Measurements from ENCODE around the gene ROCK2.
"Not testable (repeated sequence)": the region's sequence is repeated elsewhere in the genome, so short reads cannot be mapped to it uniquely, and the experiment has no call there.

The ROCK2 gene

GRCh38 chr2:11235583-11235982 lies 108.9 kb downstream of the ROCK2 start:
- no peak for DNase-seq (ENCODE audit: low spot score)

GRCh38 chr2:11234309-11234708 lies 110.1 kb downstream of the ROCK2 start:
- no peak for DNase-seq (ENCODE audit: low spot score)

GRCh38 chr2:11231193-11231592 lies 113.2 kb downstream of the ROCK2 start:
- not testable (repeated sequence) for DNase-seq (ENCODE audit: low spot score)

- no peak for DNase-seq (ENCODE audit: low spot score)
Measured at GRCh38 chr2:11228692-11229091, 115.7 kb downstream of the ROCK2 start.

GRCh38 chr2:11227595-11227994 lies 116.8 kb downstream of the ROCK2 start:
- DNase-seq (ENCODE audit: low spot score): no peak

- DNase-seq (ENCODE audit: low spot score): no peak
Measured at GRCh38 chr2:11224887-11225286, 119.5 kb downstream of the ROCK2 start.

GRCh38 chr2:11222845-11223244 lies 121.6 kb downstream of the ROCK2 start:
- DNase-seq (ENCODE audit: low spot score): no peak

- no peak for DNase-seq (ENCODE audit: low spot score)
Measured at GRCh38 chr2:11220445-11220844, 124.0 kb downstream of the ROCK2 start.

GRCh38 chr2:11215407-11215806 lies 129.0 kb downstream of the ROCK2 start:
- no peak for DNase-seq (ENCODE audit: low spot score)

GRCh38 chr2:11214770-11215169 lies 129.7 kb downstream of the ROCK2 start:
- DNase-seq (ENCODE audit: low spot score): no peak

GRCh38 chr2:11213975-11214374 lies 130.5 kb downstream of the ROCK2 start:
- no peak for DNase-seq (ENCODE audit: low spot score)

GRCh38 chr2:11213090-11213638 lies 131.3 kb downstream of the ROCK2 start:
- DNase-seq (ENCODE audit: low spot score): no peak

GRCh38 chr2:11212645-11213044 lies 131.8 kb downstream of the ROCK2 start:
- DNase-seq (ENCODE audit: low spot score): no peak

GRCh38 chr2:11208083-11208482 lies 136.4 kb downstream of the ROCK2 start:
- DNase-seq (ENCODE audit: low spot score): no peak

GRCh38 chr2:11203480-11203879 lies 141.0 kb downstream of the ROCK2 start:
- DNase-seq (ENCODE audit: low spot score): peak; percentile 2

- DNase-seq (ENCODE audit: low spot score): no peak
Measured at GRCh38 chr2:11201969-11202368, 142.5 kb downstream of the ROCK2 start.

- DNase-seq (ENCODE audit: low spot score): no peak
Measured at GRCh38 chr2:11200651-11201050, 143.8 kb downstream of the ROCK2 start.

- no peak for DNase-seq (ENCODE audit: low spot score)
Measured at GRCh38 chr2:11196246-11196645, 148.2 kb downstream of the ROCK2 start.

- DNase-seq (ENCODE audit: low spot score): no peak
Measured at GRCh38 chr2:11187731-11188130, 156.7 kb downstream of the ROCK2 start.

- no peak for DNase-seq (ENCODE audit: low spot score)
Measured at GRCh38 chr2:11187083-11187619, 157.3 kb downstream of the ROCK2 start.

- no peak for DNase-seq (ENCODE audit: low spot score)
Measured at GRCh38 chr2:11186145-11186544, 158.3 kb downstream of the ROCK2 start.

GRCh38 chr2:11182951-11183350 lies 161.5 kb downstream of the ROCK2 start:
- DNase-seq (ENCODE audit: low spot score): no peak

- DNase-seq (ENCODE audit: low spot score): no peak
Measured at GRCh38 chr2:11180653-11181052, 163.8 kb downstream of the ROCK2 start.

GRCh38 chr2:11179899-11180298 lies 164.5 kb downstream of the ROCK2 start:
- no peak for DNase-seq (ENCODE audit: low spot score)
